Measurements from ENCODE around the gene EME2. TPM values are rescaled to one million over a fixed set of nuclear protein-coding genes. Genes with fewer than 3 reads are reported as not detected.

Gene EME2
- total RNA-seq, 1 experiment from 2014 or later, result 63.6 TPM

- Histone ChIP-seq H4K8ac (replicated peaks; ENCODE audit: insufficient read length, low read depth, low read length) (no peak overlapping the region), H3K23ac (ENCODE audit: insufficient read length, low read depth, low read length) (no peak overlapping the region), H3K23me2 (ENCODE audit: insufficient read length, low read depth, low read length, poor library complexity, severe bottlenecking) (peaks cover 6% of the 10 kb centered on the region), H3K56ac (ENCODE audit: insufficient read length, low read depth, low read length) (no peak overlapping the region), H2AK5ac (ENCODE audit: insufficient read length, low read length) (no peak overlapping the region), H3K9ac (ENCODE audit: extremely low read depth, insufficient read length, low read length) (no peak overlapping the region), H3K79me2 (ENCODE audit: insufficient read depth, low read length) (no peaks in the 10 kb centered on the region), H3K4ac (ENCODE audit: low read depth, low read length) (no peak overlapping the region), H2BK5ac (ENCODE audit: insufficient read length, low read length) (no peak overlapping the region), H3K4me2 (ENCODE audit: insufficient read depth, insufficient read length, low read length) (no peak overlapping the region), H2BK12ac (ENCODE audit: insufficient read length, low read depth, low read length) (no peak overlapping the region), H4K20me1 (ENCODE audit: control insufficient read depth, insufficient read depth, insufficient read length) (no peaks in the 10 kb centered on the region), H4K91ac (ENCODE audit: insufficient read length, low read depth, low read length) (no peak overlapping the region), H3K27me3 (ENCODE audit: insufficient read depth, low read length) (no peaks in the 10 kb centered on the region), H3K79me1 (ENCODE audit: insufficient read depth, low read depth, low read length, poor library complexity, severe bottlenecking) (no peaks in the 10 kb centered on the region), H2BK120ac (ENCODE audit: low read depth, low read length, poor library complexity, severe bottlenecking) (no peak overlapping the region), H3T11ph (ENCODE audit: low read length) (no peak overlapping the region), H4K5ac (ENCODE audit: insufficient read length, low read depth, low read length) (no peak overlapping the region), H3K9me3 (ENCODE audit: control insufficient read depth, low read depth, low read length) (no peaks in the 10 kb centered on the region), H3K27ac (ENCODE audit: insufficient read length, low read depth, low read length) (no peak overlapping the region), H3K14ac (ENCODE audit: insufficient read depth, low read length) (no peak overlapping the region), H2AFZ (ENCODE audit: low read length) (no peak overlapping the region), H3K18ac (ENCODE audit: insufficient read length, low read depth, low read length) (no peak overlapping the region), H3K4me1 (ENCODE audit: insufficient read depth, low read length) (no peaks in the 10 kb centered on the region), H2BK20ac (ENCODE audit: low read depth, low read length, poor library complexity, severe bottlenecking) (no peak overlapping the region), H2BK15ac (ENCODE audit: low read depth, low read length) (no peak overlapping the region)
- DNase-seq, result no peak
- Mint-ChIP-seq H3K27me3 (ENCODE audit: low read depth) (no peaks in the 10 kb centered on the region; the same call in 1 of the 2 replicates), H3K36me3 (ENCODE audit: insufficient read depth in 1 of 3, low read depth in 3 of 3) (peaks cover 5 to 37% (median 27%) of the 10 kb centered on the region in 3 experiments; a peak in 6 of 7 replicates), H3K4me3 (no peak overlapping the region), H3K4me1 (peaks cover 3 to 7% of the 10 kb centered on the region in 2 experiments), H3K9me3 (no peaks in the 10 kb centered on the region), H3K27ac (no peak overlapping the region)
- no CpG with 5 or more reads among the region's 19 CpGs for WGBS (ENCODE audit: extremely low coverage, insufficient read length, low lambda C conversion rate)
- TF ChIP-seq CTCF (conservative IDR thresholded peaks at IDR 0.05), result no peak
Measured at GRCh38 chr16:1766231-1766630, 6.4 kb upstream of the EME2 start.

Measured in H9 (cell line).